ENCODE data around the gene TLNRD1. TPM values are rescaled to one million over a fixed set of nuclear protein-coding genes. Genes with fewer than 3 reads are reported as not detected.

Gene TLNRD1
- total RNA-seq (2021) (14.9 and 18.2 TPM in 2 replicates), Bru-seq, nascent RNA (percentile 92 among the genes with signal in this experiment), BruChase-seq, experiment 1, labeled RNA remaining after a 2-hour chase (percentile 96 among the genes with signal in this experiment), BruChase-seq, experiment 2, labeled RNA remaining after a 6-hour chase (percentile 95 among the genes with signal in this experiment)
- long read RNA-seq, full-length matches to known transcripts = 41 of 42 reads
- long read RNA-seq, partial matches to known transcripts = 0 of 42 reads
- long read RNA-seq, other reads (novel, unspliced or antisense) = 1 of 42 reads

- Histone ChIP-seq H3K79me2 (ENCODE audit: low read depth) (peaks cover 41% of the 10 kb centered on the region), H4K20me1 (ENCODE audit: insufficient read depth) (no peaks in the 10 kb centered on the region; the same call in 1 of the 2 replicates), H3K27ac (peak within 1 kb of the TSS; percentile 83), H3K27me3 (ENCODE audit: insufficient read depth, low read depth) (no peaks in the 10 kb centered on the region), H3K9me2 (ENCODE audit: insufficient read depth) (no peaks in the 10 kb centered on the region), H3K36me3 (ENCODE audit: low read depth) (no peaks in the 10 kb centered on the region), H3F3A (ENCODE audit: insufficient read depth, low read depth) (peaks cover 19% of the 10 kb centered on the region; the same call in 1 of the 2 replicates), H3K4me1 (replicated peaks; ENCODE audit: insufficient read depth) (peaks cover 18% of the 10 kb centered on the region), H3K4me2 (peak within 1 kb of the TSS; percentile 93), H3K4me3 (peak within 1 kb of the TSS; percentile 76), H2AFZ (peak within 1 kb of the TSS; percentile 93), H3K9me3 (ENCODE audit: insufficient read depth, low read depth) (no peaks in the 10 kb centered on the region)
- CTCF ChIA-PET = interaction anchor here (0.6 kb wide), 1 partner anchor 1552 kb away, joined by 12 read pairs; no protein-coding TSS in a partner anchor
- no TSS peak for BruUV-seq (replicated peaks)
- intact Hi-C loops (cut with micrococcal nuclease; ENCODE audit: unreplicated experiment) = loop anchor here (1.0 to 5.0 kb wide), 2 partner anchors 11 to 107 kb away; partner anchors contain the start of gene MESD
- TF ChIP-seq CTCF (conservative IDR thresholded peaks at IDR 0.05) (no peak), EZH2 (IDR thresholded peaks at IDR 0.05; ENCODE audit: low read depth) (no peak)
- DNase-seq = peak; percentile 75 to 86
- POLR2A ChIA-PET (ENCODE audit: unreplicated experiment) = interaction anchor here (0.5 to 0.6 kb wide), 4 partner anchors 25 to 613 kb away, joined by 3 to 5 read pairs (median 4); no protein-coding TSS in a partner anchor
These were observed at the start of gene TLNRD1 for GRCh38 chr15:81000624-81001151. Gene TLNRD1, plus strand, starts transcription at chr15:81000923. Its CDS starts 1,349 bp downstream, at chr15:81002272.

- no peak for TF ChIP-seq CTCF (conservative IDR thresholded peaks at IDR 0.05)
- TF ChIP-seq EZH2 (IDR thresholded peaks at IDR 0.05; ENCODE audit: low read depth) = no peak
- H2AFZ ChIP-seq = no peak overlapping the region
- H3F3A ChIP-seq (ENCODE audit: insufficient read depth, low read depth) = peaks cover 33% of the 10 kb centered on the region
- H3K4me3 ChIP-seq = no peak overlapping the region
- H3K4me1 ChIP-seq (replicated peaks; ENCODE audit: insufficient read depth) = peaks cover 42% of the 10 kb centered on the region
- BruUV-seq (replicated peaks) = no TSS peak
- ChIA-PET CTCF (no interaction called here), POLR2A (ENCODE audit: unreplicated experiment) (no interaction called here)
- DNase-seq = no peak
- H3K4me2 ChIP-seq = no peak overlapping the region
- no peaks in the 10 kb centered on the region for H3K79me2 ChIP-seq (ENCODE audit: low read depth)
- H3K9me2 ChIP-seq (ENCODE audit: insufficient read depth) = no peaks in the 10 kb centered on the region
- no peaks in the 10 kb centered on the region for H4K20me1 ChIP-seq (ENCODE audit: insufficient read depth)
- no peaks in the 10 kb centered on the region for H3K27me3 ChIP-seq (ENCODE audit: insufficient read depth, low read depth)
- H3K36me3 ChIP-seq (ENCODE audit: low read depth) = peaks cover 6% of the 10 kb centered on the region
- H3K9me3 ChIP-seq (ENCODE audit: insufficient read depth, low read depth) = no peaks in the 10 kb centered on the region
- H3K27ac ChIP-seq = no peak overlapping the region
- intact Hi-C loops (cut with micrococcal nuclease; ENCODE audit: unreplicated experiment) = no loop called here
These were observed 48.8 kb upstream of the TLNRD1 start for GRCh38 chr15:80951941-80952340.

- Histone ChIP-seq H3K36me3 (ENCODE audit: low read depth) (peaks cover 6% of the 10 kb centered on the region), H3K27ac (peak overlapping the region; percentile 82), H3K4me3 (no peak overlapping the region), H3F3A (ENCODE audit: insufficient read depth, low read depth) (peaks cover 35% of the 10 kb centered on the region), H3K9me3 (ENCODE audit: insufficient read depth, low read depth) (no peaks in the 10 kb centered on the region), H3K4me2 (peak overlapping the region; percentile 59), H2AFZ (no peak overlapping the region), H3K79me2 (ENCODE audit: low read depth) (no peaks in the 10 kb centered on the region), H3K9me2 (ENCODE audit: insufficient read depth) (no peaks in the 10 kb centered on the region), H4K20me1 (ENCODE audit: insufficient read depth) (no peaks in the 10 kb centered on the region), H3K27me3 (ENCODE audit: insufficient read depth, low read depth) (no peaks in the 10 kb centered on the region), H3K4me1 (replicated peaks; ENCODE audit: insufficient read depth) (peaks cover 49% of the 10 kb centered on the region)
- ChIA-PET CTCF (no interaction called here), POLR2A (ENCODE audit: unreplicated experiment) (no interaction called here)
- DNase-seq = no peak
- intact Hi-C loops (cut with micrococcal nuclease; ENCODE audit: unreplicated experiment) = no loop called here
- TF ChIP-seq CTCF (conservative IDR thresholded peaks at IDR 0.05) (no peak), EZH2 (IDR thresholded peaks at IDR 0.05; ENCODE audit: low read depth) (no peak)
- BruUV-seq (replicated peaks) = no TSS peak
These were observed 47.4 kb upstream of the TLNRD1 start for GRCh38 chr15:80953001-80953952.

Data from PC-9 (cell line).